Astrocyte of the spinal cord (primary cell): ENCODE results near the gene ZNF71.

Experiments used
- DNase-seq: peaks from one replicate; pipeline ENCODE4 v3.0.0; 2011; ENCODE audit warnings: low read depth, low spot score
- H3K4me3 ChIP-seq: 2 replicates; pipeline ENCODE4 v1.5.1; 2011; ENCODE audit warnings: low read depth, mild to moderate bottlenecking, low read length, moderate library complexity
- CTCF ChIP-seq: IDR thresholded peaks from 2 replicates; pipeline ENCODE4 v1.5.1; 2012; ENCODE audit warnings: low read depth, mild to moderate bottlenecking, low read length, inconsistent platforms
- in situ Hi-C: cut with HindIII; loops from 2 replicates; pipeline ENCODE4 v1.10.0; 2017; ENCODE audit warnings: low sequenced_read_pairs

Gene ZNF71

GRCh38 chr19:56663931-56664500, 68.9 kb downstream of the ZNF71 start:
- no peak for DNase-seq
- no peak overlapping the region for H3K4me3 ChIP-seq
- in situ Hi-C loops: no loop called here
- TF ChIP-seq CTCF: no peak

GRCh38 chr19:56664511-56664910, 69.4 kb downstream of the ZNF71 start:
- in situ Hi-C loops: no loop called here
- TF ChIP-seq CTCF: no peak
- H3K4me3 ChIP-seq: no peak overlapping the region
- DNase-seq: no peak

GRCh38 chr19:56667311-56667870, 72.3 kb downstream of the ZNF71 start:
- in situ Hi-C loops: no loop called here
- H3K4me3 ChIP-seq: no peak overlapping the region
- no peak for TF ChIP-seq CTCF
- no peak for DNase-seq

GRCh38 chr19:56668676-56669075, 73.6 kb downstream of the ZNF71 start:
- no peak for DNase-seq
- in situ Hi-C loops: no loop called here
- no peak for TF ChIP-seq CTCF
- no peak overlapping the region for H3K4me3 ChIP-seq

- no peak for TF ChIP-seq CTCF
- H3K4me3 ChIP-seq: no peak overlapping the region
- in situ Hi-C loops: no loop called here
- DNase-seq: no peak
Observed at GRCh38 chr19:56670401-56670960, 75.4 kb downstream of the ZNF71 start.

GRCh38 chr19:56670961-56671612, 76.0 kb downstream of the ZNF71 start:
- in situ Hi-C loops: no loop called here
- peak overlapping the region; percentile 17 for H3K4me3 ChIP-seq
- no peak for DNase-seq
- no peak for TF ChIP-seq CTCF
